Hippocampal formation (tissue), 2 donors: Measurements from ENCODE around the gene PCDHGA6.
A peak's percentile ranks its signal among the peaks of the same experiment; 100 is the strongest.
"Not testable (repeated sequence)": the region's sequence is repeated elsewhere in the genome, so short reads cannot be mapped to it uniquely, and the experiment has no call there.

Source experiments
- DNase-seq, 2 donors: peaks; one replicate each; lab custom pipeline; 2025; lab: John Stamatoyannopoulos, UW

Gene PCDHGA6

GRCh38 chr5:141392429-141393198 is 18.9 kb downstream of the PCDHGA6 start, which contains the start of gene PCDHGA8:
Gene PCDHGA8, plus strand, starts transcription at chr5:141392633. Its CDS starts 181 bp downstream, at chr5:141392814.
- DNase-seq = no peak

- no peak for DNase-seq
Observed at GRCh38 chr5:141393267-141393666, 19.6 kb downstream of the PCDHGA6 start.

GRCh38 chr5:141394401-141395187 is 20.9 kb downstream of the PCDHGA6 start:
- DNase-seq = not testable (repeated sequence)

- DNase-seq = not testable (repeated sequence)
Observed at GRCh38 chr5:141397756-141398551, 24.3 kb downstream of the PCDHGA6 start, which contains the start of gene PCDHGB5. Gene PCDHGB5, plus strand, starts transcription at chr5:141397947. Its CDS starts 181 bp downstream, at chr5:141398128.

GRCh38 chr5:141398608-141399007 is 24.9 kb downstream of the PCDHGA6 start:
- DNase-seq = no peak

GRCh38 chr5:141399555-141400258 is 26.0 kb downstream of the PCDHGA6 start:
- no peak for DNase-seq

GRCh38 chr5:141402553-141403243 is 29.0 kb downstream of the PCDHGA6 start, which contains the start of gene PCDHGA9:
Gene PCDHGA9, plus strand, starts transcription at chr5:141402778. Its CDS starts 175 bp downstream, at chr5:141402953.
- DNase-seq = no peak

GRCh38 chr5:141403387-141403786 is 29.7 kb downstream of the PCDHGA6 start:
- DNase-seq = no peak

GRCh38 chr5:141407790-141408505 is 34.3 kb downstream of the PCDHGA6 start, which contains the start of gene PCDHGB6:
Gene PCDHGB6, plus strand, starts transcription at chr5:141408021. Its CDS starts 182 bp downstream, at chr5:141408203.
- not testable (repeated sequence) for DNase-seq

- no peak for DNase-seq
Observed at GRCh38 chr5:141409598-141410306, 36.1 kb downstream of the PCDHGA6 start.

GRCh38 chr5:141411575-141411974 is 37.9 kb downstream of the PCDHGA6 start:
- DNase-seq = no peak

GRCh38 chr5:141412854-141413539 is 39.3 kb downstream of the PCDHGA6 start, which contains the start of gene PCDHGA10:
Gene PCDHGA10, plus strand, starts transcription at chr5:141412987. Its CDS starts 189 bp downstream, at chr5:141413176.
- no peak for DNase-seq

- DNase-seq = no peak
Observed at GRCh38 chr5:141413540-141414069, 39.9 kb downstream of the PCDHGA6 start.

- not testable (repeated sequence) for DNase-seq
Observed at GRCh38 chr5:141414548-141415274, 41.0 kb downstream of the PCDHGA6 start.

- DNase-seq = not testable (repeated sequence)
Observed at GRCh38 chr5:141415275-141415618, 41.6 kb downstream of the PCDHGA6 start.

- peak in 1 of 2 donors; percentile 31 for DNase-seq
Observed at GRCh38 chr5:141417494-141418172, 43.9 kb downstream of the PCDHGA6 start, which contains the start of gene PCDHGB7. Gene PCDHGB7, plus strand, starts transcription at chr5:141417677. Its CDS starts 183 bp downstream, at chr5:141417860.
